Measurements from ENCODE around the gene PROM2. TPM values are rescaled to one million over a fixed set of nuclear protein-coding genes. Genes with fewer than 3 reads are reported as not detected.

The PROM2 gene
- total RNA-seq, 1 experiment from 2014 or later = 64.2 TPM

- no peak for ATAC-seq
- Histone ChIP-seq H3K27ac (ENCODE audit: low read length) (no peak overlapping the region), H3K36me3 (ENCODE audit: low read depth, low read length) (no peaks in the 10 kb centered on the region), H3K9ac (ENCODE audit: low read length) (no peak overlapping the region), H2AFZ (ENCODE audit: low read length) (no peak overlapping the region), H4K20me1 (ENCODE audit: low read length) (no peaks in the 10 kb centered on the region), H3K4me3 (ENCODE audit: low read length) (no peak overlapping the region), H3F3A (ENCODE audit: low read length, unreplicated experiment) (no peaks in the 10 kb centered on the region), H3K4me2 (ENCODE audit: low read length) (no peak overlapping the region), H3K4me1 (ENCODE audit: insufficient read depth, low read length) (no peaks in the 10 kb centered on the region), H3K9me3 (ENCODE audit: low read length) (no peaks in the 10 kb centered on the region), H3K27me3 (ENCODE audit: low read length) (no peaks in the 10 kb centered on the region), H3K9me2 (replicated peaks; ENCODE audit: low read length) (no peaks in the 10 kb centered on the region), H3K79me2 (ENCODE audit: low read length) (no peaks in the 10 kb centered on the region)
- ChIA-PET POLR2A (ENCODE audit: unreplicated experiment) (no interaction called here), CTCF (no interaction called here)
- no TSS peak for BruUV-seq (replicated peaks)
- no peak for DNase-seq
- intact Hi-C loops (cut with micrococcal nuclease) = no loop called here
- TF ChIP-seq CTCF (conservative IDR thresholded peaks at IDR 0.05; ENCODE audit: low read depth, low read length) (no peak), EZH2 (IDR thresholded peaks at IDR 0.05; ENCODE audit: low read length, unreplicated experiment) (no peak), EZH2phosphoT487 (IDR thresholded peaks at IDR 0.05; ENCODE audit: borderline replicate concordance, low read length) (no peak)
Measured at GRCh38 chr2:95266781-95267430, 7.3 kb upstream of the PROM2 start.

- Histone ChIP-seq H3K79me2 (ENCODE audit: low read length) (no peaks in the 10 kb centered on the region), H3K36me3 (ENCODE audit: low read depth, low read length) (no peaks in the 10 kb centered on the region), H3K9ac (ENCODE audit: low read length) (no peak overlapping the region), H3K27me3 (ENCODE audit: low read length) (no peaks in the 10 kb centered on the region), H3K9me2 (replicated peaks; ENCODE audit: low read length) (no peaks in the 10 kb centered on the region), H3K9me3 (ENCODE audit: low read length) (no peaks in the 10 kb centered on the region), H4K20me1 (ENCODE audit: low read length) (no peaks in the 10 kb centered on the region), H3K4me3 (ENCODE audit: low read length) (no peak overlapping the region), H3K4me2 (ENCODE audit: low read length) (no peak overlapping the region), H2AFZ (ENCODE audit: low read length) (no peak overlapping the region), H3K27ac (ENCODE audit: low read length) (no peak overlapping the region), H3F3A (ENCODE audit: low read length, unreplicated experiment) (no peaks in the 10 kb centered on the region), H3K4me1 (ENCODE audit: insufficient read depth, low read length) (no peaks in the 10 kb centered on the region)
- TF ChIP-seq EZH2phosphoT487 (IDR thresholded peaks at IDR 0.05; ENCODE audit: borderline replicate concordance, low read length) = no peak
- TF ChIP-seq CTCF (conservative IDR thresholded peaks at IDR 0.05; ENCODE audit: low read depth, low read length) = no peak
- no peak for TF ChIP-seq EZH2 (IDR thresholded peaks at IDR 0.05; ENCODE audit: low read length, unreplicated experiment)
- DNase-seq (peak; percentile 24), ATAC-seq (no peak; the same call in none of the 2 replicates)
- ChIA-PET POLR2A (ENCODE audit: unreplicated experiment) (no interaction called here), CTCF (no interaction called here)
- intact Hi-C loops (cut with micrococcal nuclease) = no loop called here
- BruUV-seq (replicated peaks) = no TSS peak
Measured at GRCh38 chr2:95267458-95268210, 6.6 kb upstream of the PROM2 start.

Data from PC-3 (cell line).